ENCODE data around the gene DVL1. TPM values are rescaled to one million over a fixed set of nuclear protein-coding genes. Genes with fewer than 3 reads are reported as not detected.

DVL1 gene
- total and polyA plus RNA-seq, 2 of the 13 experiments (the other 11 are each of a cell fraction or from before 2014, with no cell fraction given): 30.8 to 60.4 TPM

DNA sequence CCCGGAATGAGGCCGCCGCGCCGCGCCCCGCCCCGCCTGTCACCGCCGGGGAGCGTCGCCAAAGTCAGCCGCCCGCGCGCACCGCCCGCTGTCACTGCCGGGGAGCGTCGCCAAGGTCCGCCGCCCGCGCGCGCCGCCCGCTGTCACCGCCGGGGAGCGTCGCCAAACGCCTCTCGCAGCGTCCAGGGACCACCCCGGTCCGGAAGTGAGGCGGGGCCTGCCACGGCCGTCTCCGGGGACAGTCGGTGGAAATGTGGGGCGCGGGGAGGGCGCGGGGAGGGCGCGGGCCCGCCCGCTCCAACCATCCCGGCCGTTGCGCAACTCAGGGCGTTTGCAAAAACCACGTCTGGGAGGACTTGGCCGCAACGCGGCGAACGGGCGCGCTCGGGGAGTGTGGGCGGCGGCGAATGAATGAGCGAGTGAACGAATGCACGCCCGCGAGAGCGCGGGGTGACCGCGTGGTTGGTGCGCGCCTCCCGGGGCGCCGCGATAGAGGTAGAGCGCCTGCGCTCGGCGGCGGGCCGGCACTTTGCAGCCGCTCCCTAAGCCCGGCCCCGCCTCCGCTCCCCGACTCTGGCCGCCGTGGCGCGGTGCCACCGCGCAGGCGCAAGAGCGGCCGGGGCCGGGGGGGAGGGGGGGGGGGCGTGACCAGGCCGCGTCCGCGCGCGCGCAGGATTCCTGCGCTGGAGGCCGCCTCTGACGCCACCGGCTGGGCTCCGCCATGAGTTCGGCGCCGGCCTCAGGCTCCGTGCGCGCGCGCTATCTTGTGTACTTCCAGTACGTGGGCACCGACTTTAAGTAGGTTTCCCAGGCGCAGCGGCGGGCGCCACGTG lies 41.1 kb downstream of the DVL1 start, which contains the start of the genes ACAP3 and PUSL1 (continued):
- TF ChIP-seq ZNF598 (CRISPR knock-in tag; IDR thresholded peaks at IDR 0.05; ENCODE audit: borderline replicate concordance) (no peak; the same call in 1 of the 2 replicates), ZNF770 (CRISPR knock-in tag; IDR thresholded peaks at IDR 0.05) (0 out of 2 replicates have a peak, but pooled peaks have one; percentile 23), TEAD3 (CRISPR knock-in tag; optimal IDR thresholded peaks at IDR 0.05; ENCODE audit: borderline replicate concordance) (peak; percentile 6), BATF2 (CRISPR knock-in tag; IDR thresholded peaks at IDR 0.05) (0 out of 2 replicates have a peak, but pooled peaks have one; percentile 55), SOX6 (IDR thresholded peaks at IDR 0.05) (no peak), SOX6 (CRISPR knock-in tag; IDR thresholded peaks at IDR 0.05) (peak; percentile 38; the same call in 1 of the 2 replicates), CCAR2 (optimal IDR thresholded peaks at IDR 0.05; ENCODE audit: low read depth, low read length) (peak; percentile 82), SALL2 (CRISPR knock-in tag; IDR thresholded peaks at IDR 0.05) (peak; percentile 36; the same call in 1 of the 2 replicates), NKX3-1 (CRISPR knock-in tag; IDR thresholded peaks at IDR 0.05) (0 out of 2 replicates have a peak, but pooled peaks have one; percentile 23), ZNF260 (CRISPR knock-in tag; IDR thresholded peaks at IDR 0.05; ENCODE audit: borderline replicate concordance, low read depth) (no peak), HINFP (CRISPR knock-in tag; IDR thresholded peaks at IDR 0.05; ENCODE audit: low read depth) (peak; percentile 81)
- TF ChIP-seq, protein P1, sequence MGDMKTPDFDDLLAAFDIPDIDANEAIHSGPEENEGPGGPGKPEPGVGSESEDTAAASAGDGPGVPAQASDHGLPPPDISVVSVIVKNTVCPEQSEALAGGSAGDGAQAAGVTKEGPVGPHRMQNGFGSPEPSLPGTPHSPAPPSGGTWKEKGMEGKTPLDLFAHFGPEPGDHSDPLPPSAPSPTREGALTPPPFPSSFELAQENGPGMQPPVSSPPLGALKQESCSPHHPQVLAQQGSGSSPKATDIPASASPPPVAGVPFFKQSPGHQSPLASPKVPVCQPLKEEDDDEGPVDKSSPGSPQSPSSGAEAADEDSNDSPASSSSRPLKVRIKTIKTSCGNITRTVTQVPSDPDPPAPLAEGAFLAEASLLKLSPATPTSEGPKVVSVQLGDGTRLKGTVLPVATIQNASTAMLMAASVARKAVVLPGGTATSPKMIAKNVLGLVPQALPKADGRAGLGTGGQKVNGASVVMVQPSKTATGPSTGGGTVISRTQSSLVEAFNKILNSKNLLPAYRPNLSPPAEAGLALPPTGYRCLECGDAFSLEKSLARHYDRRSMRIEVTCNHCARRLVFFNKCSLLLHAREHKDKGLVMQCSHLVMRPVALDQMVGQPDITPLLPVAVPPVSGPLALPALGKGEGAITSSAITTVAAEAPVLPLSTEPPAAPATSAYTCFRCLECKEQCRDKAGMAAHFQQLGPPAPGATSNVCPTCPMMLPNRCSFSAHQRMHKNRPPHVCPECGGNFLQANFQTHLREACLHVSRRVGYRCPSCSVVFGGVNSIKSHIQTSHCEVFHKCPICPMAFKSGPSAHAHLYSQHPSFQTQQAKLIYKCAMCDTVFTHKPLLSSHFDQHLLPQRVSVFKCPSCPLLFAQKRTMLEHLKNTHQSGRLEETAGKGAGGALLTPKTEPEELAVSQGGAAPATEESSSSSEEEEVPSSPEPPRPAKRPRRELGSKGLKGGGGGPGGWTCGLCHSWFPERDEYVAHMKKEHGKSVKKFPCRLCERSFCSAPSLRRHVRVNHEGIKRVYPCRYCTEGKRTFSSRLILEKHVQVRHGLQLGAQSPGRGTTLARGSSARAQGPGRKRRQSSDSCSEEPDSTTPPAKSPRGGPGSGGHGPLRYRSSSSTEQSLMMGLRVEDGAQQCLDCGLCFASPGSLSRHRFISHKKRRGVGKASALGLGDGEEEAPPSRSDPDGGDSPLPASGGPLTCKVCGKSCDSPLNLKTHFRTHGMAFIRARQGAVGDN (CRISPR knock-in tag; IDR thresholded peaks at IDR 0.05): peak; percentile 72
- TF ChIP-seq, protein P2, sequence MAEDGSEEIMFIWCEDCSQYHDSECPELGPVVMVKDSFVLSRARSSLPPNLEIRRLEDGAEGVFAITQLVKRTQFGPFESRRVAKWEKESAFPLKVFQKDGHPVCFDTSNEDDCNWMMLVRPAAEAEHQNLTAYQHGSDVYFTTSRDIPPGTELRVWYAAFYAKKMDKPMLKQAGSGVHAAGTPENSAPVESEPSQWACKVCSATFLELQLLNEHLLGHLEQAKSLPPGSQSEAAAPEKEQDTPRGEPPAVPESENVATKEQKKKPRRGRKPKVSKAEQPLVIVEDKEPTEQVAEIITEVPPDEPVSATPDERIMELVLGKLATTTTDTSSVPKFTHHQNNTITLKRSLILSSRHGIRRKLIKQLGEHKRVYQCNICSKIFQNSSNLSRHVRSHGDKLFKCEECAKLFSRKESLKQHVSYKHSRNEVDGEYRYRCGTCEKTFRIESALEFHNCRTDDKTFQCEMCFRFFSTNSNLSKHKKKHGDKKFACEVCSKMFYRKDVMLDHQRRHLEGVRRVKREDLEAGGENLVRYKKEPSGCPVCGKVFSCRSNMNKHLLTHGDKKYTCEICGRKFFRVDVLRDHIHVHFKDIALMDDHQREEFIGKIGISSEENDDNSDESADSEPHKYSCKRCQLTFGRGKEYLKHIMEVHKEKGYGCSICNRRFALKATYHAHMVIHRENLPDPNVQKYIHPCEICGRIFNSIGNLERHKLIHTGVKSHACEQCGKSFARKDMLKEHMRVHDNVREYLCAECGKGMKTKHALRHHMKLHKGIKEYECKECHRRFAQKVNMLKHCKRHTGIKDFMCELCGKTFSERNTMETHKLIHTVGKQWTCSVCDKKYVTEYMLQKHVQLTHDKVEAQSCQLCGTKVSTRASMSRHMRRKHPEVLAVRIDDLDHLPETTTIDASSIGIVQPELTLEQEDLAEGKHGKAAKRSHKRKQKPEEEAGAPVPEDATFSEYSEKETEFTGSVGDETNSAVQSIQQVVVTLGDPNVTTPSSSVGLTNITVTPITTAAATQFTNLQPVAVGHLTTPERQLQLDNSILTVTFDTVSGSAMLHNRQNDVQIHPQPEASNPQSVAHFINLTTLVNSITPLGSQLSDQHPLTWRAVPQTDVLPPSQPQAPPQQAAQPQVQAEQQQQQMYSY (CRISPR knock-in tag; IDR thresholded peaks at IDR 0.05): peak; percentile 33; the same call in 1 of the 2 replicates
- TF ChIP-seq, protein P3, sequence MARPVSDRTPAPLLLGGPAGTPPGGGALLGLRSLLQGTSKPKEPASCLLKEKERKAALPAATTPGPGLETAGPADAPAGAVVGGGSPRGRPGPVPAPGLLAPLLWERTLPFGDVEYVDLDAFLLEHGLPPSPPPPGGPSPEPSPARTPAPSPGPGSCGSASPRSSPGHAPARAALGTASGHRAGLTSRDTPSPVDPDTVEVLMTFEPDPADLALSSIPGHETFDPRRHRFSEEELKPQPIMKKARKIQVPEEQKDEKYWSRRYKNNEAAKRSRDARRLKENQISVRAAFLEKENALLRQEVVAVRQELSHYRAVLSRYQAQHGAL (CRISPR knock-in tag; IDR thresholded peaks at IDR 0.05; ENCODE audit: not compliant biosample characterization): no peak

All from HepG2 (cell line).